HG03039 (cell line): Measurements from ENCODE around the gene CCBE1.

Experiments
- ATAC-seq: cut with Tn5 transposase; IDR thresholded peaks from one replicate; pipeline ENCODE4 v1.9.1; 2021; ENCODE audit warnings: mild to moderate bottlenecking, moderate library complexity; ENCODE audit not compliant: unreplicated experiment

CCBE1 gene

DNA sequence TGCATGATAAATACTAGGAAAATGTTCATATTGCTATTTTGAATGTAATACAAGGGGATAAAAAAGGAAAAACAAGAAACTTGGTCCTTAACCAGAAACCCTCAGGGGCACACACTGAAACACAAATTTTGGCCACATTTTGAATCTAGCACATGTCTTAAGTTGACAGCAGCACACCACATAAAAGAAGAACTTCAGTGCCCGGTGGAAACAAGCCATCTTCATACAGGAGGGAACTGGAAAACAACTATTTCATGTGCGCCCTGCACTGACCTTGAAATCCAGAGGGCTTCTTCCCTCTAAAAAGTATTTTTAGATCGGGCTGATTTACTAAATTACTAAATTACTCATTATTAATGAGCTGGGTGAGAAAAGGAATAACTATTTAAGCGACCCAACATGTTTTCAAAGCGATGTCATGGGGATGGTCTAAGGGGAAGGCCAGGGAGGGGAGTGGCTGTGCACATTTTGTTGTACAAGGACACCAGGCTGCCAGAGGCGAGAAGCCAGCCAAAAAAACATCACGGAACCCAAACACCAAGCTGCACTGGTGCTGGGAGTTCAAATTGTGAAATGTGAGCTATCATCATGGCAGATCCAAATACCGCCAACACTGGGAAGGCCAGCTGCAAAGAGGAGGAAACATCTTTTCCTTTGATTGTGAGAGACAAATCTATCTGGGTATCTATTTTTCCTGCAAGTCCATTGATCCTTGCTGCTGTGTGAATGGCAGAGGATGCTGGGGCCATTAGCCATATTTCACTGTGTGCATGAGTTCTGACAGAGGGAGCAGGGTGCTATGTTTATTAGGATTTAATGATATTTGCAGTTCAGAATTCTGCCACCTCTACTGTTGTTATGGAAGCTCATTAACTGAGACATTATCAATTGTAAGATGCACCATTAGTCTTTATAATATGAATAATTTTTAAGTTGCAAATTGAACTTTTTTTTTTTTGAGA is 187.5 kb downstream of the CCBE1 start:
- no peak for ATAC-seq

DNA sequence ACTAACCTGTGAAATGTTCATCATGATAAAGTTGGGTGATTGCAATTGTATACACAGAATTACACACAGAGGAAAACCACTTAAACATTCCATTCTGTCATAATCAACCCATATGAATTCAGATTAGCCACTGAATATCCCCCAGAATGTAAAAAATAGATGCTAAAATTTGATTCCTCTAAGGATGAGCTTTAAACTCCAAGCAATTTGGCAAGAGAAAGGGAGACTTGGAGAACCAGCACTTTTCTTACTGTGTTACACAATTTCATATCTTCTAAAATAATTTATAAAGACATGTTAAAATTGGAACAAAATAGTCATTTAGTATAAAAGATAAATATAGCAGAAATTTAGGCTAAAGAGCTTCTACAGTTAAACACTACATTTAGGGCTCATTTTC is 191.9 kb downstream of the CCBE1 start:
- no peak for ATAC-seq

DNA sequence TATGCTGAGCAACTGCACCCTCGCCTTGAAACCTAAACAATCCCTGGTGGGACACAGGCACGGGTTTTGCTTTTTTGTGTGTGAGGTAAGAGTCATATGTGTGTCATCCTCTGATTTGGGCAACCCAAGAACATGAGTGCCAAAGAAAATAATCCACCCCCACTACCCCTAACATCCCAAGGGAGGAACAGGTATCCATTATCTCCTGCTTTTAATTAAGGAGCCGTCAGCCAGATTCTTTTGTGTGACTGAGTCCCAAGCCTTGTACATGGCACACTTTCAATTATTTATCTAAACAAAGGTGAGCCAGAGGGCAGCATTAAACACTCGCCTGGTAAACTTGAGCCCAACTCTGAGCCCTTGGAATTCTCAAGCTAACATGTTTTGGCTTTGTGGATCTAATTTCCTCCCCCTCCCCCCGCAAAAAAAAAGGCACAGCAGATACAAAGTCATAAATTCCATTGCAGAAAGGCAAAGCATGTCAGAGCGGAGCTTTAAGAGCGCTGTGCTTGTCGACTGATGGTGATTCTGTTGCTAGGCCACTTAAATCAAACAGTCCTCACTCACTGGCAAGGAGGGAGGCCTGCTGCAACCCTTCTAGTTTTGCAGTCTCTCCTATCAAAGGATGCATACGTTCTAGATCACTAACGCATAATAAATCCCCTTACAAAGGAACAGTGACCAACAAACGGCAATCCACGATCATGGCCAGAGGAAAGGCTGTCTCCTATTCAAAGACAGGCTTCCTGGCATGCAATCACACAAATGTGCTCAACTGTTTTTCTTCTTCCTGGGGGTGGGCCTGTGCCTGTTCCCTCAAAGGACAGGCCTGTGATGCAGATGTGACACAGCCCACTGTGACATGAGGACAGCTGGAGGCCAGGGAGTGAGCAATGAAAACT is 194.7 kb downstream of the CCBE1 start:
- ATAC-seq: no peak

DNA sequence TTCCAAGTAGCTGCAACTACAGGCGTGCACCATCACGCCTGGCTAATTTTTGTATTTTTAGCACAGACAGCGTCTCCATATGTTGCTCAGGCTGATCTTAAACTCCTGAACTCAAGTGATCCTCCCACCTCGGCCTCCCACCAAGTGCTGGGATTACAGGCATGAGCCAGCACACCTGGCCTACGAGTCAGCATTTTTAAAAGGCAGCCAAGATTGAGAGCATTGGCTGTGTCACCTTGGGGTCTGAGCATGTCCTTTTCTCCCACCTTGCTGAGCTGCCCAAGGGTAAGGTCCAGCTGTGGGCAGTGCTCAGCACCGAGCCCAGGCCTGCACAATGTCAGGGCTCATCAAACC is 195.3 kb downstream of the CCBE1 start:
- no peak for ATAC-seq

DNA sequence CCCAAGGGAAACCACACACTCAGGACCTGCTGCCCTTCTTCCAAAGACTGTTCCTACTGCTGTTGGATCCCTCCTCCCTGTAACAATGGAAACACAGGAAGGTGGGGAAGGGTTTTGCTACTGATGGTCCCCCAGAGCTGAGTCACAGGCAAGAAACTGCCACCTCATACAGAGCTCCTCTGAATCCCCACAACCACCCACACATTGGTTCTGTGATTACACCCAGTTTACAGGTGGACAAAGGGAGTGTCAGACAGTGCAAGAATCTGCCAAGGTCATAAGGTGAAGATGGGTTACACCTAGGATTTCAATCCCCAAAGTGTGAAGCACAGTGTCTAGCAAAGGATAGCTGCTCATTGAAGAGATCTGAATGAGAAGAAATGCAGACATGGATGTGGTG is 196.5 kb downstream of the CCBE1 start:
- no peak for ATAC-seq

DNA sequence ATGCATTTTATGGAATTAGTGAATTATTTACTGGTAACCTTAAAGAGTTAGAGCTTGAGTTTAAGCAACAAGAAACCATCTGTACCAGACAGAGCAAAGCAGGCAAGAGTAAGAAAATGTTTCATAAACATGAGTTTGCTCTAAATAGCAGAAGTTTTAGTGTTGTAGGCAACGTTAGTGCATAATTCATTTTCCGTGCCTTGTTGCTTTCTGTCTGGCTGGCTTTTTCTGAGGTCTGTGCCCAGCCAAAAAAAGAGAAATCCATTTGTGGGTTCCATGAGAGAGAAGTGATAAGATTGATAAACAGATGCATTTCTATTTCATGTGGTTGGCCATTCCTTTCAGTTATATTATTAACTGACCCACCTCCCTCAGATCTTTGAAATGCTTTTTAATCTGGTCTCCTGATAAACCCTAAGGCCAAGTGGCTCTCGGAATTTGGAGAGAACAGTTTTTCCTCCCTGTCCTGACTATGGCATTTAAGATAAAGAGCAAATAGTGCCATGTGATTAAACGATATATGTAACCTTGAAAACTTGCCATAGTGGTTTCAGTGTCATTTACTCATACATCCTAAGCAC is 198.6 kb downstream of the CCBE1 start:
- no peak for ATAC-seq

DNA sequence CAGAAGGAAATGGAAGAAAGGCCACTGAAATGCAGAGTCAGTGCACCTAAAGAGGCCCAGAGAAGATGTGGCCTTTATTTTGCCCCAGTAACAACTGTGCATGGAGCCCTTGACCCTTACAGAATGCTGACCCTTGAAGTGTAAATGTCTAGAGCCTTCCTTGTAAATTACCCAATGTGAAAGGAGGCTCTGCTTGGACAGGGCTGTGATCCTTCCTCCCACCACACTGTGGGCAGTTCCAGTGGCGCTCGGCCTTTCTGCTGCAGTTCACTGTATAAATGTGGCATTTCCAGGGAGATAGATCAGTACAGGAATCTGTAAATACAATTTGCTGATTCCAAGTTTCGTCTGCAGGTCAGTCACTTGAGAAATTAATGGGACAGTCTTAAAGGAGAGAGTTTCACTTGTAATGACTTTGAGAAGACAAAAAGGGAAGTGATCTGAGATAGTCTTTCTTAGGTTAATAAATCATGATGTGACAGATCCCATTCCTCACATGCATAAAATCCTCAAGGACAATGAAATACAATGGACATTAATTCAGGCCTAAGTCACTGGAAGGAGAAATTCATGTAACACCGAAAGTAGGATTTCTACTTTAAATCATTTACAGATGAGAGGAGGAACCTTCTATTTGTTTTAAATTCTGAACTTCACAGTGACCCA is 204.3 kb downstream of the CCBE1 start:
- no peak for ATAC-seq

DNA sequence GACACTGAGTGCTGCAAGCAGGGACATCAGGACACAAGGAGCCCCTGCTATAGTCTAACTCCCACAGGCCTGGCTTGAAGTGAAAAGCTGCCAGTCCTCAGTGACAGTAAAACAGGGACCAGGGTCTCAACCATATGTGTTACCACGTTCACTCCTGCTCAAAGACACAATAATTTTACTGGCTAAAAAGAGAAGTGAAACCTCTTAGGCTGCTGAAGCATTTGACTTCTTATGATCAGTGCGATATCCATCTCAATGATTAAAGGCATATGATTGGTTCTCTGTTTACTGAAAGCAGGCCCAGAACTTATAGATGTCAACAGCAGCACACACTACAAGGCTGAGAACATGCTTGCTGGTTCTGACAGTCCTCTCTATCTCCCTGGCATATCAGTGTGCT is 208.3 kb downstream of the CCBE1 start:
- no peak for ATAC-seq

DNA sequence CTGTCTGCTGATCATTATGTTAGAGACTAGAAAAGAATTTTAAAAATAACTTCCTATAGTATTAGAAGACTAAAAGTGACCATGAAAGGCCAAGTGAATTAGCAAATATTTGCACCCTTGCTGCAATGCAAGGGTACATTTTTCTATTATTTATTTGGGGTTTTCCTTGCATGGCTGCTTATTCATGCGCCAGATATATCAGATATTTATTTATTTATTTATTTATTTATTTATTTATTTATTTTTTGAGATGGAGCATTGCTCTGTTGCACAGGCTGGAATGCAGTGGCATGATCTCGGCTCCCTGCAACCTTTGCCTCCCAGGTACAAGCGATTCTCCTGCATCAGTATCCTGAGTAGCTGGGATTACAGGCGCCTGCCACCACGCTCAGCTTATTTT is 211.8 kb downstream of the CCBE1 start:
- ATAC-seq: no peak

DNA sequence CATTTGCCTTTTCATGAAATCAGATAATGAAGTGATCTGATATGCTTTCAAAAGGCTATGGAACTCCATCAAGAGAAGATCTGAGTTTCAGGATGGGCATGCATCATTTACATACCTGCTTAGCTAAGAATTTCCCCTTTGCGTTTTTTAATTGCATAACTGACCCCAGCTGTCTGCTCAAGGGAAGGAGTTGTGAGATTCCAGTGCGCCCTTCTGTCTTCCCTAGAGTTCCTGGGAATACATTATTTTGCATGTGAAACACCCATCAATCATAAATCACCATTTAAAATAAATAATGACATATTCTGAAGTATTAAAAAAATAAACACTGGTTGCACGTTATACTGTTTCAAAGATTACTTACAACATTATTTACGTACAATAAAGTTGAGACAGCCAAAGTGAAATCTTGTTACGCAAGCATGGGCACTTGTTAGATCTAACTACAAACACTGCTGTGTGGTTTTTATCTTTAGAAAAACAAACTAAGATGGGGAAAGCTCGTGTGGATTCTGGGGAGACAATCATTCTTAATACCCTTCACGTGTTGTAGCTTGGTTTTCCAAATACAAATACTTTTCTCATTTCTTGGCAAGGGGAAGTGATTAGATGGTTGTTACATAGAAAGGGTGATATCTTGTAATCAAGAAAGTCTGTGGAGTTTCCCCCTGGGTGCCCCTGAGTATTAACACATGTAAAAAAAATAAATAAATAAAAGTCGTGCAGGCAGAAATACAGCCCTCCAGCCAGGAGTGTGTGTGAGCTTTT is 212.5 kb downstream of the CCBE1 start:
- ATAC-seq: no peak

DNA sequence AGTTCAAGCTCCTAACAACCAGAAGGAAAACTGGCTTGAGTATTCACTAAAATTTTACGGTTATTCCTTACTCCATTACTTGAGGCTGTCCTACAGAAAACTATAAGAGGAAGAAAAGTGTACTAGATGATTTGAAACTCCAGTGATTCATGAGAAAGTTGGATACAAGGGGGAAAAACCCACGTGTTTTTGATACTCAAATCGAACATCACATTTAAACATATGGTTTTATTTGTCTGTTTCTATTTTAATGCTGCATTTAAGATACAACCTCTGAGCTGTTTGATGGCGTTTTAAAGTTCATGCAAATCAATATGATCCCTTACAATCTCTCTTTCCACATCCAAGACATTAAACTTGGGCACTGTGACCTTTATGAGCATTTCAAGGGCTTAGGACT is 213.1 kb downstream of the CCBE1 start:
- ATAC-seq: no peak

DNA sequence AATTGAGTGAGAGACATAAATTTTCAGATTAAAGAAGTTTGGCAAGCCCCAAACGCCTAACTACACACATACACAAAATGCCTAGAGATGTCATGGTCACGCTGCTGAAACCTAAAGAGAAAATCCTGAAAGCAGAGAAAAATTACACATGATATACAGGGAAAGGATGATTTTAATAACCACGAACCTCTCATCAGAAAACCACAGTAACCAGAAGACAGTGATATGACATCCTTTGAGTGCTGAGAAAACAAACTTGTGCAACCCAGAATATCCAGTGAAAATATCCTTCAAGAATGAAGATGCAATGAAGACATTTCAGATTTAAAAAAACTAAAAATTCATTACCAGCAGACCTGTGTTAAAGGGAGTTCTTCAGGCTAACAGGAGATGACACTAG is 215.8 kb downstream of the CCBE1 start:
- ATAC-seq: no peak

DNA sequence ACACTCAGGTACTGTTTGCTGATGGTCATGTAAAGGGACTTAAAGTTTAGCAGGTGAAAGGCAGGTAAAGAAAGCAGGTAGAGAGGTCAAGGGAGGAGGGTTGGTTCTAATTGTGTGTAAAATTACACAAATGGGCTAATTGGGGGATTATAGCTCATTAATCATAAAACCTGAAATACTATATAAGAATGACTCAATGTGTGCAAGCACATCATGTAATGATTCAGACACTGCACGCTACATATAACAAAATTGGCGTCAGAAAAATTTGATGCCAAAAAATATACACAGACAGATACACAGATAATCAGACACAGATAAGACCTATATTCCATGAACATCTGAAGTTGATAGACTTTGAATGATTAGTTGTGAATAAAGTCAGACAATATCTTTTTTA is 217.4 kb downstream of the CCBE1 start:
- no peak for ATAC-seq

DNA sequence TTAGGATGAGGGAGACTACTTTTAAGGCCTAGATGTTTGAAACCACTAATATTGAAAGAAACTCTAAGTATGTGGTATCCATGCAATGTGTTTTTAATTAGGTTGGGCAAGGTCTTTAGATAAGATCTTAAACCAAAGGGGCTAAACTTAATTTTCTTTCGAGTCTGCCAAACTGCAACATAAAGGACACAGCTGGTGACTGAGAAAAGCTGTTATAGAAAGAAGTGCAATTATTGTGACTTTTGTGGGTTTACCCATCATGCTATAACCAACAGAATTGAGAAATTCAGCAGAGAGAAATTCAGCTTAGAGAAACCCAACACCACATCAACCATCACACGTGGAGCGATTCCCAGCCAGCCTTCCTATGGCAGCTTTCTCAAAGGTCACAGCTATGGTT is 218.6 kb downstream of the CCBE1 start:
- no peak for ATAC-seq

DNA sequence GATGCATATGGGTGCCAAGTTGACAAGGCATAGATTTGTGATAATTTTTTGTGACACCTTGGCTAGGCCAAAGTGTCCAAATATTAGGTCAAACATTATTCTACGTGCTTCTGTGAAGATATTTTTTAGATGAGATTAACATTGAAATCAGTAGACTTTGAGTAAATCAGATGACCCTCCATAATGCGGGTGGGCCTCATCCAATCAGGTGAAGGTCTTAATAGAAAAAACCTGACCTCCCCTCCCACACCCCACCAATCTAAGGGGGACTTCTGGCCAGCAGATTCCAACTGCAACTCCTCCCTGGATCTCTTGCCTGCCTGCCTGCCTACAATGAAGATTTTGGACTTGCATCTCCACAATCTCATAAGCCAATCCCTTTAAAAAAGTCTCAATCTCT is 219.4 kb downstream of the CCBE1 start:
- ATAC-seq: no peak

DNA sequence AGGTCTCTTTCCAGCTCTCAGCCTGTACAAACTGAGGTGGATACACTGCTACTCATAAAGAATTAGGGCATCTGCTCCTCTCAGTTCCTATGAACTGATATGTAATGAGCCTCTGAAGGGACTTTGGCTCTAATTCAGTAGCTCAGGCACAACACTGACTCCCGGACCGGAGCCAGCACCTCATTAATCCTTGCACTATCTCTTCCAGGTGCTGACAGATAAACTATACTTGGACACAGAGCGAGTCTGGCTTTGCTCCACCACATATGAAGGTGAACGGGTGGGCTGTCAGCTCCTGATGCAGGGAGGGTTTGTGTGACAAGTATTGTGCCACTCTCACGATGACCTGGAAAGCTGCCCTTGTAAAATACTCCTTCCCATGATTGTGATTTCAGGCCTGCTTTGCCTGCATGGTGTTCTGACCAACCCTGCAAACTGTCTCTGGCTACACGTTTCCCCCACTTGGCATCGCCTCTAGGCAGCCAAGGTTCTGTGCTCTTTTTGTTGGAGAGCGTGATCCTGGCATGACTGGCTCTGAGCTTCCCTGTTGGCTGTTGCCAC is 226.6 kb downstream of the CCBE1 start:
- ATAC-seq: no peak

DNA sequence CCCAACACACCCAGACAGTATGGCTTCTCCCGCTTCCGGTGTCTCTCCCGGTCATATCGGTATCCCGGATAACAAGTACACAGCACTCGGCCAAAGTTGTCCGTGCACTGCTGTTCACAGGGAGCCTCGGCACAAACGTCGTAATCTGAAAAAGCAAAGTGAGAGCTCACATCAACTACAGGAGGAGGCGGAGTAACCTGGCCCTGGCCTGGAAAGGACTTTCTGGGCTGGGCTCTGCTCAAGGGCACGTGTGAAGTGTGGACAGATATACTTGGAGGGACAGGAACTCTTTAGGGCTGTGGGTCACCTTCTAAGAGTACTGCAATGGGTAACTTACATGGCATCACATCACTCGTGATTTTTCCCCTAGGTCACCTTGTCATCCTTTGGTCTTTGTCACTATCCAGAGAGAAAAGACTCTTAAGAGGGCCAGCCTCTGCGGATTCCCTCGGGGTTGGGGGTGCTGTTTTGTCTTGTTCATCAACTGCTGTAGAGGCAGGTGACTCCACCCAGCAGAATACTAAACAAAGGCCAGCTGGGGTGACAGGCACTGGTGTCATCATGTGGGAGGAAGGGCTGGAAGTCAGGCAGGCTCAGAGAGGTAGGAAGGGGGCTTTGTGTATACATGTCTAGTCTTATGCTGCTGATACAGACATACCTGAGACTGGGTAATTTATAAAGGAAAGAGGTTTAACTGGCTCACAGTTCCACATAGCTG is 227.6 kb downstream of the CCBE1 start:
- ATAC-seq: no peak

DNA sequence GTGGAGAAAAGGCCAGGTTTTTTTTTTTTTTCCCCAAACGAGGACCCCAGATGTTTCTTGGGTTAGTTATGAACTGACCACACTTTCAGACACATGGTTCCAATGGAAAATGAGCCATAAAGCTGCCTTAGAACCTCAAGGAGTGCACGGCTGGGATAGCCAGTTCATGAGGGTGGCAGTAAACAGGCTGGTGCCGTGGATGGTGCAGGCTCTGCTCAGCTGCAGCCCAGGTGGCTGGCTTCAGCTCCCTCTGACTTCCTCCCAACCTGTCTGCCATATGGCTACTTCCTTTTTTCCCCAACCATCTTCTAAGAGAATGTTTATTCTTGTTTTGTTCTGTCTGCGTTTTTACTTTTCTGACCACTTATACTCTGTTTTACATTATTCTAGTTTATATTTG is 228.4 kb downstream of the CCBE1 start:
- no peak for ATAC-seq

DNA sequence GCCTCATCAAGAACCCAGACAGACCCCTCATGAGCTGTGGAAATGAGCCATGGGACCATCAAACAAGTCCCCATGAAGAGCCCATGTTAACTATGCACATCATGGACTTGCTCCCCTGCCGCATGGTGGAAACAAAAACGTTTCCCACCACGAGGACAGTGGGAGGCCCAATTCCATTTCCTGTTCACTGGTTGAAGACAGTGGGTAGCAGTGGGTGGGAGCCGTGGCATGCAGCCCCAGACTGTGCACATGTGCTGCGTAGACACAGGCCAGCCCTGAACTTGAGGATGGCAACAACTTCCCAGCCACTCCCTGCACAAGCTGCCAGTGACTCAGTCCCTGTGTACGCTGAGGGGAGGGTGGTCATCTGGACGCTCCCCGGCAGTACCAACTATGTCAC is 229.7 kb downstream of the CCBE1 start:
- ATAC-seq: no peak
